DMS53 (cell line): Measurements from ENCODE around the gene GPR39.
"Not testable (repeated sequence)": the region's sequence is repeated elsewhere in the genome, so short reads cannot be mapped to it uniquely, and the experiment has no call there.

ENCODE experiments used
- DNase-seq: peaks from one replicate; lab custom pipeline; 2025; lab: John Stamatoyannopoulos, UW

GPR39 gene

GRCh38 chr2:132416723-132417395, at the start of gene GPR39:
TSS of gene GPR39 (plus strand) at chr2:132416805.
- DNase-seq = peak; percentile 63

GRCh38 chr2:132368191-132368590, 48.4 kb upstream of the GPR39 start:
- DNase-seq = no peak

GRCh38 chr2:132372276-132372675, 44.3 kb upstream of the GPR39 start:
- DNase-seq = no peak

DNA sequence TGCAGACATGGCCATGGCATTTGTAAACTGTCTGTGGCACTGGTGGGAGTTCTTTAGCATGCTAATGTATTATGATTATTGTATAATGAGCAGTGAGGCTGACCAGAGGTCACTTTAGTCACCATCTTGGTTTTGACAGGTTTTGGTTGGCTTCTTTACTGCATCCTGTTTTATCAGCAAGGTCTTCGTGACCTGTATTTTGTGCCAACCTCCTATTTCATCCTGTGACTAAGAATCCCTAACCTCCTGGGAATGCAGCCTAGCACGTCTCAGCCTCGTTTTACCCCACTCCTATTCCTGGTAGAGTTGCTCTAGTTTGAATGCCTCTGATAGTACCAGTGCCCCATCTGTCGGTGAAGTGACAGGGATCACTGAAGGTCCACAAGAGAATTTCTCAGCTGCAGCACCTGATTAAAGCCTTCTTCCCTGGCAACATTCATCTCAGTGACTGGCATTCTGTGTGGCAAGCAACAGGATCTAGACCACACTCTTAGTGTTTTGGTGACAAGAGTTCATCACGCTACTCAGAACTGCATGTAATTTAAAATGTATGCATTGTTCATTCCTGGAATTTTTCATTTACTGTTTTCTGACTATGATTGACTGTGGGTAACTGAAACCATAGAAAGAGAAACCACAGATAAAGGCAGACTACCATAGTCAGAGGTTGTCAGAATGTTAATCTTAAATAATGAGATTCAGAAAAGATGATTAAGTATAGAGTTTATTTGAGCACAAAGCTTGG, 43.0 kb upstream of the GPR39 start:
- DNase-seq = no peak

GRCh38 chr2:132374151-132374550, 42.5 kb upstream of the GPR39 start:
- DNase-seq = no peak

GRCh38 chr2:132374551-132374950, 42.1 kb upstream of the GPR39 start:
- no peak for DNase-seq

DNA sequence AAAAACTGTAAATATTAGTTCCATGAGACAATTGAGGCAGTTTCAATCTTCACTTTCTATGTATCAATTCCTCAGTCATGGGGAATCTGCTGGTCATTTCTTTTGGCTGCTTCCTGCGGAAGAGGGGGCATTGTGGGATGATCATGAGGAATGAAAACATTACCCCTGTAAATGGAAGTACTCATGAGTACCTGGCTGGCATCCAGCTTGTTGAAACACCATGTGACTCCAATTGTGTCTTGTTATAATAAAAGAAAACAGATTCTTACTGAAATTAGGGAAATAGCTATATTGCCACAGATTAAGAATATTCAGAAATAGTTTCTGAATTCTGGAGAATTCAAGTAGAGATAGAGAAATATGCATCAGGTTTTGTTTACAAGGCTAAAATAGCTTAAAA, 41.6 kb upstream of the GPR39 start:
- DNase-seq = no peak

- DNase-seq = no peak
Observed at GRCh38 chr2:132381376-132381775, 35.2 kb upstream of the GPR39 start.

GRCh38 chr2:132383956-132384355, 32.6 kb upstream of the GPR39 start:
- no peak for DNase-seq

DNA sequence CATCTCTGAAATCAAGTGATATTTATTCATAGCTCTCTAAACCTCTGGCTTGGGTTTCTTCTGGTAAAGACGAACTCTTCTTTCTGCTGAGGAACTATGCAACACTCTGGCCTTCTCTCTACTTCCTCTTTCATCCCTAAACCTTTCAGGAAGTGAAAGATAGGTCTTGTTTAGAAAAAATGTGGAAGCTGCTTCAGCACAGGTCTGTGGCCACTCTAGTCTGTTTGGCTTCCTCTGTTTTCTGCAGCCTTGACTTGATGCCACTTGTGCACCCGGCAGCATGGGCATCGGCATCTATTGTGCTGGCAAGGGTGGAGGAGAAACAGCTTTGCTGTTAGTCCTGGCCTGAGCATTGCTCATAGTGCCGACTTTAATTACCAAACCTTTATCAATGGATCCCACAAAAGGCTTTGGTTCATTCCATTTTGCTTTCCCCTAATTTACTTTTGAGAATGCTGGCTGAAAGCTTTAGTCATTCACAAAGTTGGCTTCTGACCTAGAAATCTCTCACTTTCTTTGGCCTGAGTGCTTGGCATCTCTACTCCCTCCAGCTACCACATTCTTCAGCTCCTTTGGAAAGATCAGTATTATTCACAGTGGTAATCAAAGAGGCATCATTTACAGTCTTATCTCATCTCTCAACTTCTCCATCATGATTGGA, 32.0 kb upstream of the GPR39 start:
- no peak for DNase-seq

- DNase-seq = no peak
Observed at GRCh38 chr2:132387126-132387525, 29.5 kb upstream of the GPR39 start.

- no peak for DNase-seq
Observed at GRCh38 chr2:132390076-132390475, 26.5 kb upstream of the GPR39 start.

DNA sequence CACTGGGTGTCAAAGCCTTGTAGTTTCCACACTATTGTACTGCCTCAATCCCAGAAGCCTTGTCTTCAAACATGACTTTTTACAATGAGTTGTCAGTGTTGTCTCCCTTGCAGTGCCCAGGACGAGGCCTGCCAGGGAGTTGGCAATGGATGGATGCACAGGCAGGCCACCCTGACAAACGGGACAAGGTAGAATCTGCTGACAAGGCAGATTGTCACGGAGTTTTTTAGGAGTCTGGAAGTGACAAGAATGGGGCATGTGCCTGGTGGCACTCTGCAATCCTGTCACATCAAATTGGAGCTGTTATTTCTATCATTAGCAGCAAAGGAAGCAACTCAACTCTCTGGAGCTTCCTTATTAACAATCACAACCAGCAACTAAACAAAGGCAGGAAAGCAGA, 25.2 kb upstream of the GPR39 start:
- DNase-seq = no peak

DNA sequence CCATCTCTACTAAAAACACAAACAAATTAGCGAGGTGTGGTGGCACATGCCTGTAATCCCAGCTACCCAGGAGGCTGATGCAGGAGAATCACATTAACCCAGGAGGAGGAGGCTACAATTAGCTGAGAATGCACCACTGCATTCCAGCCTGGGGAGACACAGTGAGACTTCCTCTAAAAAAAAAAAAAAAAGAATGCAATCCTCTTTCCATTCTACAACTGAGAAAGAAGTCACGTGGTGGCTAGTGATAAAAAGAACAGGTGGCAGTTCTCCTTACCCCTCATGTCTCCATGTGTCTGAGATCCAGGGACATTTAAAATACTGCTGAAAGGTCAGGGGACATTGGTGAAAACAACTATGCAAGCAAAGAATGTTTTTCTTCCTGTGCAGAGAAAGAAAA, 24.4 kb upstream of the GPR39 start:
- DNase-seq = peak; percentile 6

DNA sequence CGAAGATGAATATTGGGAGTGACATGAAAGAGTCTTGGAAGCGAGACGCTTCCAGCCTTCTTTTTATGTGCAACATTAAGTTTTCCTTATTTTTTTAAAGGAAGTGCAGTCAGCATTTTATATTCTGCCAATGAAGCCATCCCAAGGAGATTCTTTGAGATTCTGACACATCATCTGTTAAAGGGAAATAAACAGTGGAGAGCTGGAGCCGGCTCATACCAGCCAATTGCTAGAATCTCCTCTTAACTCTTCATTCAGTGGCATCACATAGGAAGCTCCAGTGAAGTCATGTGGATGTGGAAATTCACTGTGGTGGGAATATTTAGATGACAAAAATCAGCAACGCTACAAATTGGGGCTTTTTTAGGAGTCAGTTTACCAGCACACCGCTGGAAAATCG, 23.7 kb upstream of the GPR39 start:
- DNase-seq = no peak

GRCh38 chr2:132397042-132397441, 19.6 kb upstream of the GPR39 start:
- not testable (repeated sequence) for DNase-seq

DNA sequence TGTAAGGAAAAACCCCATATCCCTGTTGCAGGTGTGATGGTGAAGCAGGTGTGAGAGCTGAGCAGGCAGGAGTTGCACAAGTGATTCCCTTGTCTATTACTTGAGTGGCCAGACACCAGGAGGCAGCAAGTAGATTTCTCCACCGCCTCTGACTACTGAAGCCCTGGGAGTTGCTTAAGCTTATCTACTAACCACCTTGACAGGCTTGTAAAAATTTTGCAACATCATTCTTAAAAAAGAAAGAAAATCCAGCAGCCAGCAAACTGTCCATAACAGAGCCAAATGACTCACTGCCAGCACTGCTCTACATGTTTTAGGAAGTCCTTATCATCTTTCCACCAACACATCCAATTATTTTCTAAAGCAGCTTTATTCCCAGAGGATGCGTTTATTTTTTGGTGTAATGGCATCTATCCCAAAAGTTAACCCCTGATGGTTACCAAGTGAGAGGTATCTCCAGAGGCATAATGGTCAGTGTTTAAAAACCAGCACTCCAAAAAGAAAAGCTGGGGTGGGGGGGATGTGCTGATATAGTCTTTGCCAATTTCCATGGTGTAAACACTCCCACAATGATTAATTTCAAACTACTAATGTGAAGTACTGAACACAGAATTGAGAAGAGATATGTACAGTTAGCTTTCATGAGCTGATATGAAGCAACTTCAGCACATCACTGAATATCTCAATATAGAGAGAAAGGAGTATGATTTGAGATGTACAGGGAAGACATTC, 16.3 kb upstream of the GPR39 start:
- DNase-seq = no peak

GRCh38 chr2:132400901-132401240, 15.7 kb upstream of the GPR39 start:
- no peak for DNase-seq

DNA sequence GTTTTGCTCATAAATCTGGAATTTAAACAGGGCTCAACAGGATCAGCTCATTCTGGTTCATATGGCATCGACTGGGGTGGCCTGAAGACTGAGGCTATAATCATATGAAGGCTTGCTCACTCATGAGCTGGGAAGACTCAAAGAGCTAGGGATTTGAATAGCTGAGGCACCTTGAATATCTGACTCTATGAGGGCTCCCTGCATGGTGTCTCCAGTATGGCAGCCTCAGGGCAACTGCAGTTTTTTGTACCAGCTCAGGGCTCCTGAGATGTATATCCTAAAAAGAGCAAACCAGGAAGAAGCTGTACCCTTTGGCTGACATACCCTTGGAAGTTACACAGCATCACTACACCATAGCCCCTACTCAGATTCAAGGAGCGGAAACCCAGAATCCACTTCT, 15.3 kb upstream of the GPR39 start:
- no peak for DNase-seq

DNA sequence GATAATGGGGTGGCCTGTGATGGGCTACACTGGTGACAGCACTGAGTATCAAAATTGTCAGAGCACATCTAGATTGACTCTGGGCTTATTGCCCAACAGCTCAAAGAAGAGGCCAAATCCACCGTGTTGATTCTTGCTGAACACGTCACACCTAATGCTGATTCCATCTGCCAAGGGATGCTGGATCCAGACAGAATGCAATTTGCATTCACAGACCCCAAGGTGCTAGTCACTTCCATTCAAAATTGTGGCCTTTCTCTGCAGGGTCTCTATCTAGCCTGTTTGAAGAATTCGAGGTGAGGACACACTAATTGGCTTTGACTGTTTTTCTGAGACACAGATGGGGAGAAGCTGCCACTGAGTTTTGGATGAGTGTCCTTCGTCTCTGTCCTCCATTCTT, 13.5 kb upstream of the GPR39 start:
- DNase-seq = no peak

GRCh38 chr2:132404056-132404455, 12.5 kb upstream of the GPR39 start:
- no peak for DNase-seq

DNA sequence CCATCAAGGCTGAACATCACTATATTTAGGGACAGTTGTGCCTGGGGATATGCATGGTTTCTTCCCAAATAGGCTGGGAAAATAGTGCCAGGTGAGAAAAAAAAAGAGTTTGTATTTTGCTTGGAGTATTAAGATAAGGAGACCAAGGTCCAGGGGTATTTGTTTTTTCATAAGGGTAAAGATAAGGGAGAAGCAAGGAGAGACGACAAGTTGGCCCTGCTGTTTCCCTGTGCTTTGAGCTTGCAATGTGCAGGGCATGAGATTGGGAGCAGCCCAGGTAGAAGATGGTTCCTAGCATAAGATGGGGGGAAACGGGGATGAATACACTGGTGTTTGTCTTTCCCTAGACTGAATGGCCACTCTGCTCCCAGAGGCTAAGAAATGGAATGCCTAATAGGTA, 8.8 kb upstream of the GPR39 start:
- DNase-seq = no peak

- no peak for DNase-seq
Observed at GRCh38 chr2:132412021-132412420, 4.6 kb upstream of the GPR39 start.
